Measurements from ENCODE around the gene LTB4R2.

LTB4R2 gene

DNA sequence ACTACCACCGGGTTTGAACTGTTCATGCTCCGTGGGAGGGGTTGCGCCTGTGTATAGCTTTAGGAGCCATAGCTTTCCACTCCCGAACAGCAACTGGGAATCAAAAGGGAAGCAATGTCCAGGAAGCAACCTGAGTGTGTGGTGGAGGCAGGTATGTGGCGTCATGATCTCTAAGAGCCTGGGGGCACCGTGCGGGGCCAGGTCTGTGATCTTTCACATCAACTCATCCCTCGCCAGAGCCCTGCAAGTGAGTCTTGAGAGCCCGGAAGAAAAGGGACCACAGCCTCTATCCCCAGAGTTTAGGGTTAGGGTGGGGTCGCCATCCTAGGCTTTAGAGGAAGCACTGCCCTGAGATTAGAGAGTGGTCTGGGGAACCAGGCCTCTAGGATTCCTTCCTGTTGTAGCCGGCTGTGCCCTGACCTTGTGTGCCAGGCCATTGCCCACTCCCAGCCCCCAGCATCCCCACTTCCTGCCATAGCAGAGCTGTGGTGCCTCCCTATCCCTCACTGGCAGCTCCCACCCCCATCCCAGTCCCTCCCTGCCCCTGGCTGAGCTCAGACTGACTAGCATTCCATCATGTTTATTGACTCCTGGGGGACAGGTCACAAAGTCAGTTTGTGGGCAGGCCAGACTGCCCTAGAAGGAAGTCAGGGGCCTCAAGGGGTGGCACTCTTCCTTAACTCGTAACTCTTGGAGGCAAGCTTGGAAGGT is 25.7 kb downstream of the LTB4R2 start:
- TF ChIP-seq, protein P1, sequence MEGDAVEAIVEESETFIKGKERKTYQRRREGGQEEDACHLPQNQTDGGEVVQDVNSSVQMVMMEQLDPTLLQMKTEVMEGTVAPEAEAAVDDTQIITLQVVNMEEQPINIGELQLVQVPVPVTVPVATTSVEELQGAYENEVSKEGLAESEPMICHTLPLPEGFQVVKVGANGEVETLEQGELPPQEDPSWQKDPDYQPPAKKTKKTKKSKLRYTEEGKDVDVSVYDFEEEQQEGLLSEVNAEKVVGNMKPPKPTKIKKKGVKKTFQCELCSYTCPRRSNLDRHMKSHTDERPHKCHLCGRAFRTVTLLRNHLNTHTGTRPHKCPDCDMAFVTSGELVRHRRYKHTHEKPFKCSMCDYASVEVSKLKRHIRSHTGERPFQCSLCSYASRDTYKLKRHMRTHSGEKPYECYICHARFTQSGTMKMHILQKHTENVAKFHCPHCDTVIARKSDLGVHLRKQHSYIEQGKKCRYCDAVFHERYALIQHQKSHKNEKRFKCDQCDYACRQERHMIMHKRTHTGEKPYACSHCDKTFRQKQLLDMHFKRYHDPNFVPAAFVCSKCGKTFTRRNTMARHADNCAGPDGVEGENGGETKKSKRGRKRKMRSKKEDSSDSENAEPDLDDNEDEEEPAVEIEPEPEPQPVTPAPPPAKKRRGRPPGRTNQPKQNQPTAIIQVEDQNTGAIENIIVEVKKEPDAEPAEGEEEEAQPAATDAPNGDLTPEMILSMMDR (IDR thresholded peaks at IDR 0.05; ENCODE audit: control insufficient read depth, extremely low read depth, insufficient read depth) = no peak
- no peak for DNase-seq (ENCODE audit: low read depth)
- no peak overlapping the region for H3K4me3 ChIP-seq (ENCODE audit: low read depth, low read length)

DNA sequence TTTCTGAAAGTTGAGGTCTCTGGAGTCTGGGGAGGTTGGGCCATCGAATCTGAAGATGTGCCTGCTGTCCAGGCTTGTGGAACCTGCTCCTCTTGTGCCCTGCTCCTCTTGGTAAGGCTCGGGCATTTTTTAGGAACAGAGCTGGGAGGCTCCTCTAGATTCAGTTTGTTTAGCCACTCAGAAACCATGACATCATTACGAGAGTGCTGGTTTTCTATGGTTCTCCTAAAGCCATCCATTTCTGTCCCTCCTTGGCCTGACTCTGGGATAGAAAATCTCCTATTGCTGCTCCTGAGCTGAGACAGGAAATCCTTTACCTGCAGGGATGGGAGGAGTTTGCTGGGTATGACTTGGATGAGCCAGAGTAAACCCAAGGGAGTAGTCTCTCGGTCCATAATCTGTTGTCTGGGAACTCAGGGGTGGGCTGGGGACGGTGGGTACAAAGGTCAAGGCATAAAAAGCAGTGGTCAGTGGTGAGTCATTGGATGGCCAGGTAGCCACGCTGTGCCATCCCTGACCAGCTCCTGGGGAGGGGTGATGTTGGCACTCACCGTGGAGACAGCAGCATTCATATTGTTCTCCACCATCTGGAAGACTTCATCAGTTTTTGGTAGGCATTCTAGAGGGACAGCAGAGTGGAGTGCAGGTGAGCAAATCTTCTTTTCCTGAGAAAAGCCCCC is 27.3 kb downstream of the LTB4R2 start:
- TF ChIP-seq, protein P1 (IDR thresholded peaks at IDR 0.05; ENCODE audit: control insufficient read depth, extremely low read depth, insufficient read depth) = no peak

DNA sequence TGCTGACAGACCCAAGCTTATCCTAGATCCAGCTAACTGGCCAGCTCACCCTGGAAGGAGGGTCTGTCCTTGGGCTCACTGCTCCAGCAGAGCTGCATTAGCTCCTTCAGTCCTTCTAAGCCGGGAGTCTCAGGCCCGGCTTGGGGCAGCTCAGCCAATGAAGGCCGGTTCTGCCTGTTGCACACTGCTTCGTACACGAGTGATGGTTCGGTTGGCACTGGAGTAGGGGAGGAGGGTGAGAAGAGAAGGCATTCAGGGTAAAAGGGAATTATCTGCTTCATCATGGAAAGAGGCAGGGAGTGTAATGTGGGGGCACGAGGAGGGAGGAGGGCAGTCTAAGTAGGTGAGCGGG is 27.9 kb downstream of the LTB4R2 start:
- H3K4me3 ChIP-seq (ENCODE audit: low read depth, low read length) = no peak overlapping the region
- TF ChIP-seq, protein P1 (IDR thresholded peaks at IDR 0.05; ENCODE audit: control insufficient read depth, extremely low read depth, insufficient read depth) = no peak

More for the DNA sequence above, 27.3 kb downstream of the LTB4R2 start:
- no peak overlapping the region for H3K4me3 ChIP-seq (ENCODE audit: low read depth, low read length)
- no peak for DNase-seq (ENCODE audit: low read depth)

DNA sequence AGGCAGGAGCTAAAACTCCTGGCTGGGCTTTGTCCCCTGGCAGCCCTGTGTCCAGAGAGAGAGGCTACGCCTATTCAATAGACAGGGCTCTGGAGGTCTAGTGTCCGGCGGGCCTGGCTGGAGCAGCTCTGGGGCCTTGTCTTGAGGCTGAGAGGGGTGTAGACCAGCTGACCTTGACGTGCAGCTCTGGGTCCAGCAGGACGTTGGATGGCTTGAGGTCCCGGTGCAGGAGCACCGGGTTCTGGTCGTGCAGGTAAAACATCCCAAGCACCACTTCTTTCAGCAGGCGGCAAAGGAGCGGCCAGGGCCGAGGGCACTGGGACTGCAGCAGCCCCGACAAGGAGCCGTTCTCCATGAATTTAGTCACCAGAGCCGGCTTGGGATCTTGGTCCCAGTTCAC is 28.9 kb downstream of the LTB4R2 start:
- no peak overlapping the region for H3K4me3 ChIP-seq (ENCODE audit: low read depth, low read length)
- no peak for DNase-seq (ENCODE audit: low read depth)
- TF ChIP-seq, protein P1 (IDR thresholded peaks at IDR 0.05; ENCODE audit: control insufficient read depth, extremely low read depth, insufficient read depth) = no peak

More for the DNA sequence above, 27.9 kb downstream of the LTB4R2 start:
- no peak for DNase-seq (ENCODE audit: low read depth)

DNA sequence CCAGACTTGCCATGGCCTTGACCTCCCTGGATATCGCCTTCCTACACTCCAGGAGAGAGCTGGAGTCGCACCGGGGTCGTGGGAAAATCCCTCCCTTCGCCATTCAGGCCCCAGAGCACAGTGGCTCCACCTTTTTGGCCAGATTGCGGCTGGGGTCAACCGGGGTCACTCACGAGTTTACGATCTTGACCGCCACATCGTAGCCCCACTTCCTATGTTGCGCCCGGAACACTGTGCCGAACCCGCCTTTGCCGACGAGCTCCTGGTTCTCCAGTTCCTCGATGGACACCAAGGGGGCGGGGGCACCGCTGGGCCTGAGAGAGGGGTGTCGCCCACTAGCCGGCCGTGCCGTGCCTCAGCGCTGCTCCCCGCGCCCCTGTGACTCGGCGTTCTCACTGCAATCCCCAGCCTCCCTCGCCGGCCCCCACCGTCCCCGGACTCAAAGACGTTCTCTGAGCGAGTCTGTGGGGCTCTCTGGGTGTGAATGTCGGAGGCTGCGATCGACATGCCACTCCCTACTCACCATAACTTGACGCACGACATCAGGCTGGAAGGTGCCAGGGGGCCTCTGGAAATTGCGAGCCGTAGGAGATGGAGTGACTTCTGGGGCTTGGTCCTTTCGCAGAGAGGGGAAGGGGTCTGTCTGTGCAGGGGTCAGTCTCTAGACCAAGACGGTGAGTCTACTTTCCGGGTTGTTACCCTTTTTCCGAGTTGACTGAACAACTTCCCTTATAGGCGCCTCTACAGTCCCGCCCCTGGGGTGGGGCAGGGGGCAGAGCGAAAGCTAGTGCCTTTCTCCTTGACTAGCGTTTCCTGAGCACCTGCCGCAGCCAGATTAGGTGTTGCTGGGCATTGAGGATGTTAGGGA is 29.6 kb downstream of the LTB4R2 start, which contains the start of gene RIPK3:
Gene RIPK3, minus strand, starts transcription at position 708 of the 868 bp plus-strand sequence. Its CDS starts 165 bp downstream, at position 543.
- TF ChIP-seq, protein P1 (IDR thresholded peaks at IDR 0.05; ENCODE audit: control insufficient read depth, extremely low read depth, insufficient read depth) = no peak
- no peak for DNase-seq (ENCODE audit: low read depth)
- H3K4me3 ChIP-seq (ENCODE audit: low read depth, low read length) = no peak within 1 kb of the TSS

DNA sequence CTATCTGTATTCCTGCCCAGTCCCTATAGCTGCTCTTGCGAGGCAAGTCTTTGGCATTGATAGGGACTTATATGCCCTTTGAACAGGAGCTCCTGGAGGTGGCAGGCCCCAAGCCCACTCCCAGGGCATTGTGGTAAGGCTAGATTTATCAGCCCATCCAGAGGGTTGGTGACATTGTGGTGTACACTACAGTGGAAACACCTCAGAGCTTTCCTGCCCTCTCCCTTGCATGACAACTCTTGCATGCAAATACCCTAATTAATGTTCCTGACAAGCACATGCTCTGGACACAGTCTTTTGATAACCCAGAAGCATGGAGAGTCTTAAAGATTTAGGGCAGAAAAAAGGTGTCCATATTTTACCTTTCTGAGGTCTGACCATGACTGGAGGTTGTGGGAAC is 30.7 kb downstream of the LTB4R2 start:
- no peak overlapping the region for H3K4me3 ChIP-seq (ENCODE audit: low read depth, low read length)
- DNase-seq (ENCODE audit: low read depth) = no peak
- TF ChIP-seq, protein P1 (IDR thresholded peaks at IDR 0.05; ENCODE audit: control insufficient read depth, extremely low read depth, insufficient read depth) = no peak

All from LNCaP clone FGC (cell line).